NCI-H446 treated with DMSO at 0.1 percent for 48 hours (cell line): ENCODE data around the gene SLC17A3.

Experiments
- DNase-seq: peaks from one replicate; lab custom pipeline; 2025; lab: John Stamatoyannopoulos, UW

The SLC17A3 gene

GRCh38 chr6:25835442-25836283, 38.4 kb downstream of the SLC17A3 start:
- no peak for DNase-seq

GRCh38 chr6:25834950-25835349, 39.1 kb downstream of the SLC17A3 start:
- no peak for DNase-seq

GRCh38 chr6:25833136-25833535, 40.9 kb downstream of the SLC17A3 start:
- no peak for DNase-seq

- DNase-seq = no peak
Observed at GRCh38 chr6:25832670-25833069, 41.4 kb downstream of the SLC17A3 start.

- no peak for DNase-seq
Observed at GRCh38 chr6:25832307-25832662, 41.8 kb downstream of the SLC17A3 start.

GRCh38 chr6:25831532-25832306, 42.3 kb downstream of the SLC17A3 start, which contains the start of gene SLC17A1:
Gene SLC17A1, minus strand, starts transcription at chr6:25832052. Its CDS starts 1,495 bp downstream, at chr6:25830557.
- no peak for DNase-seq

GRCh38 chr6:25830458-25830857, 43.6 kb downstream of the SLC17A3 start:
- DNase-seq = no peak

GRCh38 chr6:25829375-25829774, 44.7 kb downstream of the SLC17A3 start:
- DNase-seq = no peak

GRCh38 chr6:25821341-25821740, 52.7 kb downstream of the SLC17A3 start:
- DNase-seq = no peak

GRCh38 chr6:25816252-25816651, 57.8 kb downstream of the SLC17A3 start:
- DNase-seq = no peak

GRCh38 chr6:25815194-25815593, 58.8 kb downstream of the SLC17A3 start:
- no peak for DNase-seq

- no peak for DNase-seq
Observed at GRCh38 chr6:25804804-25805203, 69.2 kb downstream of the SLC17A3 start.

GRCh38 chr6:25801436-25801835, 72.6 kb downstream of the SLC17A3 start:
- DNase-seq = no peak
